OCI-LY3 (cell line): ENCODE data around the gene CYTH4.

Experiments
- CTCF ChIP-seq: fragments of 200-600, 300-600 bp; sonication (generic); IDR thresholded peaks from 2 replicates; pipeline ENCODE4 v1.5.1; 2014; ENCODE audit warnings: antibody characterized with exemption, low read length, low read depth
- EZH2phosphoT487 ChIP-seq: fragments of 200-600 bp; shearing (Covaris generic); IDR thresholded peaks from 2 replicates; pipeline ENCODE4 v1.6.1; 2018; ENCODE audit warnings: antibody characterized with exemption, mixed run types, low read depth

GRCh38 chr22:37280718-37281117, 1.6 kb upstream of the CYTH4 start:
- TF ChIP-seq CTCF (no peak), EZH2phosphoT487 (no peak)
